Mesendoderm (in vitro differentiated cells): ENCODE data around the gene EHD1.
"Not testable (repeated sequence)": the region's sequence is repeated elsewhere in the genome, so short reads cannot be mapped to it uniquely, and the experiment has no call there.

Experiments used
- DNase-seq: peaks from one replicate; pipeline ENCODE4 v3.0.0; 2013
- H2AK5ac ChIP-seq: 2 replicates; pipeline ENCODE4 v1.6.1; 2013; ENCODE audit warnings: low read length, inconsistent platforms
- H2BK120ac ChIP-seq: 2 replicates; pipeline ENCODE4 v1.6.1; 2013; ENCODE audit warnings: low read depth, mild to moderate bottlenecking, low read length, moderate library complexity, mixed read lengths
- H2BK15ac ChIP-seq: replicated peaks from 2 replicates; pipeline ENCODE4 v1.6.1; 2013; ENCODE audit warnings: low read depth, mild to moderate bottlenecking, moderate library complexity
- H2BK5ac ChIP-seq: 2 replicates; pipeline ENCODE4 v1.6.1; 2013; ENCODE audit warnings: low read length, inconsistent platforms
- H3K18ac ChIP-seq: 2 replicates; pipeline ENCODE4 v1.6.1; 2013; ENCODE audit warnings: mild to moderate bottlenecking, low read length, mixed read lengths
- H3K23ac ChIP-seq: one replicate; pipeline ENCODE4 v1.6.1; 2013; ENCODE audit warnings: low read length
- H3K27ac ChIP-seq: 2 replicates; pipeline ENCODE4 v1.5.1; 2013; ENCODE audit warnings: low read depth, mild to moderate bottlenecking, inconsistent platforms, low read length, moderate library complexity
- H3K27me3 ChIP-seq: 2 replicates; pipeline ENCODE4 v1.6.1; 2013; ENCODE audit warnings: low read length, control low read depth, mild to moderate bottlenecking, inconsistent platforms; ENCODE audit not compliant: insufficient read depth, poor library complexity
- H3K36me3 ChIP-seq: 2 replicates; pipeline ENCODE4 v1.6.1; 2013; ENCODE audit warnings: low read length, inconsistent platforms; ENCODE audit not compliant: control insufficient read depth, insufficient read depth
- H3K4ac ChIP-seq: one replicate; pipeline ENCODE4 v1.6.1; 2013; ENCODE audit warnings: low read depth, mild to moderate bottlenecking, low read length, moderate library complexity
- H3K4me1 ChIP-seq: 2 replicates; pipeline ENCODE4 v1.6.1; 2013; ENCODE audit warnings: low read depth, low read length, inconsistent platforms; ENCODE audit not compliant: control insufficient read depth
- H3K4me2 ChIP-seq: 2 replicates; pipeline ENCODE4 v1.6.1; 2013; ENCODE audit warnings: low read length
- H3K4me3 ChIP-seq: 2 replicates; pipeline ENCODE4 v1.5.1; 2013; ENCODE audit warnings: mild to moderate bottlenecking, low read length
- H3K56ac ChIP-seq: one replicate; pipeline ENCODE4 v1.6.1; 2013; ENCODE audit warnings: low read length
- H3K79me1 ChIP-seq: 2 replicates; pipeline ENCODE4 v1.6.1; 2013; ENCODE audit warnings: low read length, inconsistent platforms
- H3K79me2 ChIP-seq: 2 replicates; pipeline ENCODE4 v1.6.1; 2013; ENCODE audit warnings: mild to moderate bottlenecking, low read length; ENCODE audit not compliant: control insufficient read depth, insufficient read depth
- H3K9ac ChIP-seq: 2 replicates; pipeline ENCODE4 v1.6.1; 2013; ENCODE audit warnings: low read length, inconsistent platforms
- H4K5ac ChIP-seq: one replicate; pipeline ENCODE4 v1.6.1; 2013; ENCODE audit warnings: low read length
- H4K8ac ChIP-seq: one replicate; pipeline ENCODE4 v1.6.1; 2013; ENCODE audit warnings: low read depth, mild to moderate bottlenecking, control low read depth, low read length, moderate library complexity
- WGBS: extraction: QIAGEN DNeasy Blood & Tissue Kit; methylation state at CpG from one replicate; pipeline ENCODE4 v1.1.7; 2013; ENCODE audit warnings: low lambda C conversion rate, missing lambda C conversion rate; ENCODE audit not compliant: insufficient coverage; ENCODE audit errors: extremely low coverage; 5-methylcytosine and 5-hydroxymethylcytosine counted together

EHD1 gene

GRCh38 chr11:64826062-64826461 lies 52.4 kb downstream of the EHD1 start:
- Histone ChIP-seq H4K5ac (no peak overlapping the region), H3K79me2 (no peaks in the 10 kb centered on the region), H2BK120ac (no peak overlapping the region), H2BK5ac (no peak overlapping the region), H3K36me3 (no peaks in the 10 kb centered on the region), H3K56ac (no peak overlapping the region), H3K9ac (no peak overlapping the region), H3K18ac (no peak overlapping the region), H3K23ac (no peak overlapping the region), H2AK5ac (no peak overlapping the region), H3K27ac (no peak overlapping the region), H3K4me1 (no peaks in the 10 kb centered on the region), H3K79me1 (no peaks in the 10 kb centered on the region), H3K27me3 (no peaks in the 10 kb centered on the region), H3K4me2 (no peak overlapping the region), H3K4me3 (no peak overlapping the region), H3K4ac (no peak overlapping the region), H4K8ac (no peak overlapping the region), H2BK15ac (no peak overlapping the region)
- no CpG with 5 or more reads among the region's 7 CpGs for WGBS
- DNase-seq = no peak

DNA sequence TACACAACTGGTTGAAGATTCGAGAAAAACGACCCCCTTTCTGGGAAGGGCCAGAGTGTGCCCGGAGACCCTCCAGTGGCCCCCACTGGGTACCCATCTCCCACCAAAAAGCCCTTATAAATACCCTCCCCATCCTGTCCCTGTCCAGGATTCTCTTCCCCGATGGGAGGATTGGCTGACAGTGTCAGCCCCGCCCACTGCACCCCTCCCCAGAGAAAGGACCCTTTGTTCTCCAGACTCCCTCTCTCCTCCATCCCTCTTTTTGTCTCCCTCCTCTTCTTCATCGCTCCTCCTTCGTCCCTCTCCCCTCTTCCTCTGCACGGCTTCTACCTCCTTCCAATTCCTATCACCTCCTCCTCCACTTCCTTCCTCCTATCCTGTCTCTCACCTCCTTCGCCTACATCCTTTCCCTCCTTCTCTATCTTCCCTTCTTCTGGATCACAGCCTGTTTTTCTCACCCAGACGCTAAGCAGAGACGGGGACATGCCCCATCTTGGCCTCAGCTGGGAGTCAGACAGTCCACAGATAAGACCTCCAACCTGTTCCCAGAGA lies 54.8 kb downstream of the EHD1 start:
- Histone ChIP-seq H2BK120ac (no peak overlapping the region), H3K23ac (no peak overlapping the region), H3K4me3 (no peak overlapping the region), H3K4me2 (no peak overlapping the region), H3K79me2 (no peaks in the 10 kb centered on the region), H3K4ac (no peak overlapping the region), H2AK5ac (no peak overlapping the region), H3K56ac (no peak overlapping the region), H2BK5ac (no peak overlapping the region), H3K27me3 (no peaks in the 10 kb centered on the region), H3K9ac (no peak overlapping the region), H3K27ac (no peak overlapping the region), H4K5ac (no peak overlapping the region), H2BK15ac (no peak overlapping the region), H3K18ac (no peak overlapping the region), H4K8ac (no peak overlapping the region), H3K4me1 (no peaks in the 10 kb centered on the region), H3K79me1 (no peaks in the 10 kb centered on the region), H3K36me3 (no peaks in the 10 kb centered on the region)
- DNase-seq = no peak
- whole genome bisulfite sequencing = 80% methylated on average over 3 of the region's 11 CpGs

- no peak overlapping the region for H3K4me3 ChIP-seq
- no peak overlapping the region for H3K18ac ChIP-seq
- WGBS = no CpG with 5 or more reads among the region's 3 CpGs
- H3K79me2 ChIP-seq = no peaks in the 10 kb centered on the region
- no peak overlapping the region for H2BK120ac ChIP-seq
- H3K4me2 ChIP-seq = no peak overlapping the region
- no peak overlapping the region for H3K4ac ChIP-seq
- no peak overlapping the region for H2BK15ac ChIP-seq
- H4K8ac ChIP-seq = no peak overlapping the region
- no peaks in the 10 kb centered on the region for H3K27me3 ChIP-seq
- H3K79me1 ChIP-seq = no peaks in the 10 kb centered on the region
- DNase-seq = no peak
- no peak overlapping the region for H3K9ac ChIP-seq
- no peaks in the 10 kb centered on the region for H3K4me1 ChIP-seq
- H3K36me3 ChIP-seq = no peaks in the 10 kb centered on the region
- no peak overlapping the region for H3K56ac ChIP-seq
- no peak overlapping the region for H3K23ac ChIP-seq
- H3K27ac ChIP-seq = no peak overlapping the region
- H2AK5ac ChIP-seq = no peak overlapping the region
- no peak overlapping the region for H4K5ac ChIP-seq
- no peak overlapping the region for H2BK5ac ChIP-seq
Measured at GRCh38 chr11:64817476-64817875, 60.9 kb downstream of the EHD1 start.

- not testable (repeated sequence) for H3K79me1 ChIP-seq, H3K23ac ChIP-seq, H3K56ac ChIP-seq, H3K27me3 ChIP-seq, H3K79me2 ChIP-seq, H3K27ac ChIP-seq, H3K9ac ChIP-seq, H3K4me1 ChIP-seq, H2AK5ac ChIP-seq, H2BK120ac ChIP-seq, H3K4ac ChIP-seq, H2BK15ac ChIP-seq, H3K4me2 ChIP-seq, H2BK5ac ChIP-seq, H3K36me3 ChIP-seq, H4K8ac ChIP-seq, H4K5ac ChIP-seq, H3K18ac ChIP-seq, H3K4me3 ChIP-seq, DNase-seq
- WGBS = no CpG with 5 or more reads among the region's 5 CpGs
Measured at GRCh38 chr11:64815433-64815832, 63.0 kb downstream of the EHD1 start.

- no peak overlapping the region for H3K4ac ChIP-seq
- no peaks in the 10 kb centered on the region for H3K79me1 ChIP-seq
- no peak overlapping the region for H2BK120ac ChIP-seq
- H3K23ac ChIP-seq = no peak overlapping the region
- no CpG with 5 or more reads among the region's 7 CpGs for WGBS
- no peak overlapping the region for H3K18ac ChIP-seq
- H3K36me3 ChIP-seq = no peaks in the 10 kb centered on the region
- no peaks in the 10 kb centered on the region for H3K4me1 ChIP-seq
- no peak overlapping the region for H3K4me2 ChIP-seq
- no peak overlapping the region for H4K8ac ChIP-seq
- no peak overlapping the region for H2BK5ac ChIP-seq
- H3K27ac ChIP-seq = no peak overlapping the region
- no peak overlapping the region for H3K4me3 ChIP-seq
- no peak overlapping the region for H3K56ac ChIP-seq
- no peak overlapping the region for H2AK5ac ChIP-seq
- H3K9ac ChIP-seq = no peak overlapping the region
- H4K5ac ChIP-seq = no peak overlapping the region
- H3K27me3 ChIP-seq = no peaks in the 10 kb centered on the region
- no peak overlapping the region for H2BK15ac ChIP-seq
- H3K79me2 ChIP-seq = no peaks in the 10 kb centered on the region
- no peak for DNase-seq
Measured at GRCh38 chr11:64814712-64815187, 63.7 kb downstream of the EHD1 start.

GRCh38 chr11:64813826-64814225 lies 64.6 kb downstream of the EHD1 start:
- Histone ChIP-seq H3K4ac (no peak overlapping the region), H3K4me3 (no peak overlapping the region), H4K8ac (no peak overlapping the region), H3K23ac (no peak overlapping the region), H2BK120ac (no peak overlapping the region), H3K36me3 (no peaks in the 10 kb centered on the region), H3K27me3 (no peaks in the 10 kb centered on the region), H3K27ac (no peak overlapping the region), H4K5ac (no peak overlapping the region), H3K9ac (no peak overlapping the region), H2AK5ac (no peak overlapping the region), H2BK5ac (no peak overlapping the region), H3K18ac (no peak overlapping the region), H3K4me1 (peaks cover 3% of the 10 kb centered on the region), H3K4me2 (no peak overlapping the region), H3K79me2 (peaks cover 3% of the 10 kb centered on the region), H3K56ac (no peak overlapping the region), H2BK15ac (no peak overlapping the region), H3K79me1 (peaks cover 3% of the 10 kb centered on the region)
- no CpG with 5 or more reads among the region's 5 CpGs for WGBS
- no peak for DNase-seq
